ENCODE measurements around the gene KIF2C. TPM values are rescaled to one million over a fixed set of nuclear protein-coding genes. Genes with fewer than 3 reads are reported as not detected.

Gene KIF2C
- total RNA-seq, 2 donors from 2014 or later, result 42.0 to 72.7 TPM

- Histone ChIP-seq H3K9ac (ENCODE audit: extremely low read depth, low read length, poor library complexity, severe bottlenecking) (peak overlapping the region; percentile 98), H3K4me1 (ENCODE audit: control insufficient read depth, insufficient read depth, low read length) (no peaks in the 10 kb centered on the region), H3K9me3 (ENCODE audit: control insufficient read depth, low read length) (no peaks in the 10 kb centered on the region), H3K27ac (ENCODE audit: low read depth, low read length) (peak overlapping the region; percentile 94), H3K36me3 (ENCODE audit: control insufficient read depth, insufficient read depth, low read length) (peaks cover 38% of the 10 kb centered on the region), H3K4me3 (ENCODE audit: low read length) (peak overlapping the region; percentile 98), H3K27me3 (ENCODE audit: control insufficient read depth, insufficient read depth, low read length, poor library complexity, severe bottlenecking) (no peaks in the 10 kb centered on the region)
- TF ChIP-seq, protein P1, sequence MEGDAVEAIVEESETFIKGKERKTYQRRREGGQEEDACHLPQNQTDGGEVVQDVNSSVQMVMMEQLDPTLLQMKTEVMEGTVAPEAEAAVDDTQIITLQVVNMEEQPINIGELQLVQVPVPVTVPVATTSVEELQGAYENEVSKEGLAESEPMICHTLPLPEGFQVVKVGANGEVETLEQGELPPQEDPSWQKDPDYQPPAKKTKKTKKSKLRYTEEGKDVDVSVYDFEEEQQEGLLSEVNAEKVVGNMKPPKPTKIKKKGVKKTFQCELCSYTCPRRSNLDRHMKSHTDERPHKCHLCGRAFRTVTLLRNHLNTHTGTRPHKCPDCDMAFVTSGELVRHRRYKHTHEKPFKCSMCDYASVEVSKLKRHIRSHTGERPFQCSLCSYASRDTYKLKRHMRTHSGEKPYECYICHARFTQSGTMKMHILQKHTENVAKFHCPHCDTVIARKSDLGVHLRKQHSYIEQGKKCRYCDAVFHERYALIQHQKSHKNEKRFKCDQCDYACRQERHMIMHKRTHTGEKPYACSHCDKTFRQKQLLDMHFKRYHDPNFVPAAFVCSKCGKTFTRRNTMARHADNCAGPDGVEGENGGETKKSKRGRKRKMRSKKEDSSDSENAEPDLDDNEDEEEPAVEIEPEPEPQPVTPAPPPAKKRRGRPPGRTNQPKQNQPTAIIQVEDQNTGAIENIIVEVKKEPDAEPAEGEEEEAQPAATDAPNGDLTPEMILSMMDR (conservative IDR thresholded peaks at IDR 0.05), result no peak
- H3K4me3 Mint-ChIP-seq, result peak overlapping the region; percentile 87
- no peak for DNase-seq
- no peaks in the 10 kb centered on the region for H3K9me3 Mint-ChIP-seq
- peak overlapping the region; percentile 94 for H3K27ac Mint-ChIP-seq
- H3K27me3 Mint-ChIP-seq (ENCODE audit: insufficient read depth), result no peaks in the 10 kb centered on the region
- 3 to 8% methylated on average over 15 to 36 of the region's 36 CpGs for WGBS, 2 experiments (ENCODE audit: insufficient coverage in 1 of 2, insufficient read length in 1 of 2)
- peaks cover 17% of the 10 kb centered on the region for H3K4me1 Mint-ChIP-seq
- H3K36me3 Mint-ChIP-seq (ENCODE audit: low read depth), result peaks cover 49% of the 10 kb centered on the region
These were observed 36.5 kb downstream of the KIF2C start for GRCh38 chr1:44775930-44776729.

DNA sequence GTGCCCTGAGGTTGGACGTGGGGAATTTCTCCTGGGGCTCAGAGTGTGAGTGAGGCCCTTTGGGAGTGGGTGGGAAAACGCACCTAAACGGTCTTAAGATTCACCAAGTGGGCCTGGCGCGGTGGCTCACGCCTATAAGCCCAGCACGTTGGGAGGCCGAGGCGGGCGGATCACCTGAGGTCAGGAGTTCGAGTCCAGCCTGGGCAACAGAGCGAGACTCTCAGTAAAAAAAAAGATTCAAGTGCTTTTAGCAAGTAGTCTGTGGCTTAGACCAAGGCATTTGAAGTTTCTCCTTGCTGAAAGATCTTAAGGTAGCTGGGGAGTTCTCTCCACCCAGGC is 37.1 kb downstream of the KIF2C start:
- no peaks in the 10 kb centered on the region for H3K27me3 Mint-ChIP-seq (ENCODE audit: insufficient read depth)
- H3K4me3 Mint-ChIP-seq, result peak overlapping the region; percentile 87
- DNase-seq, result no peak
- H3K27ac Mint-ChIP-seq, result peak overlapping the region; percentile 94
- H3K9me3 Mint-ChIP-seq, result no peaks in the 10 kb centered on the region
- H3K36me3 Mint-ChIP-seq (ENCODE audit: low read depth), result peaks cover 55% of the 10 kb centered on the region
- H3K4me1 Mint-ChIP-seq, result peaks cover 17% of the 10 kb centered on the region
- Histone ChIP-seq H3K27me3 (ENCODE audit: control insufficient read depth, insufficient read depth, low read length, poor library complexity, severe bottlenecking) (no peaks in the 10 kb centered on the region), H3K9me3 (ENCODE audit: control insufficient read depth, low read length) (no peaks in the 10 kb centered on the region), H3K9ac (ENCODE audit: extremely low read depth, low read length, poor library complexity, severe bottlenecking) (peak overlapping the region; percentile 98), H3K4me3 (ENCODE audit: low read length) (peak overlapping the region; percentile 98), H3K4me1 (ENCODE audit: control insufficient read depth, insufficient read depth, low read length) (no peaks in the 10 kb centered on the region), H3K27ac (ENCODE audit: low read depth, low read length) (no peak overlapping the region), H3K36me3 (ENCODE audit: control insufficient read depth, insufficient read depth, low read length) (peaks cover 38% of the 10 kb centered on the region)
- TF ChIP-seq, protein P1 (conservative IDR thresholded peaks at IDR 0.05), result no peak
- 43 to 56% methylated on average over 9 to 12 of the region's 12 CpGs for WGBS, 2 experiments (ENCODE audit: insufficient coverage in 1 of 2, insufficient read length in 1 of 2)

DNA sequence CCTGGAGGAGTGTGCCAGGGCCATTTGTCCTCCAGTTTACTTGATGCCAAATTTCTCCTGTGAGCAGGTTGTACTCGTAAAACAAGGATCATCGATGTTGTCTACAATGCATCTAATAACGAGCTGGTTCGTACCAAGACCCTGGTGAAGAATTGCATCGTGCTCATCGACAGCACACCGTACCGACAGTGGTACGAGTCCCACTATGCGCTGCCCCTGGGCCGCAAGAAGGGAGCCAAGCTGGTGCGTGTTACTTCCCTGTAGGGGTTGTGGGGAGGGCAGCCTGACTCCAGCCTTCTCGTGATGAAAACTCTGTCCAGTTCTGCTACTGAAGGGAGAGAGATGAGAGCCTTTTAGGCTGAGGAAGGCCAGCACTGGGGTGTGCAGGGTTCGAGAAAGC is 37.9 kb downstream of the KIF2C start:
- H3K4me3 ChIP-seq (ENCODE audit: low read length), result peak overlapping the region; percentile 98

More for the DNA sequence above, 37.9 kb downstream of the KIF2C start:
- Histone ChIP-seq H3K4me1 (ENCODE audit: control insufficient read depth, insufficient read depth, low read length) (no peaks in the 10 kb centered on the region), H3K36me3 (ENCODE audit: control insufficient read depth, insufficient read depth, low read length) (peaks cover 38% of the 10 kb centered on the region), H3K9ac (ENCODE audit: extremely low read depth, low read length, poor library complexity, severe bottlenecking) (peak overlapping the region; percentile 98), H3K9me3 (ENCODE audit: control insufficient read depth, low read length) (no peaks in the 10 kb centered on the region), H3K27ac (ENCODE audit: low read depth, low read length) (no peak overlapping the region), H3K27me3 (ENCODE audit: control insufficient read depth, insufficient read depth, low read length, poor library complexity, severe bottlenecking) (no peaks in the 10 kb centered on the region)
- H3K27ac Mint-ChIP-seq, result peak overlapping the region; percentile 73
- peaks cover 17% of the 10 kb centered on the region for H3K4me1 Mint-ChIP-seq
- 94 to 97% methylated on average over 12 to 14 of the region's 14 CpGs for WGBS, 2 experiments (ENCODE audit: insufficient coverage in 1 of 2, insufficient read length in 1 of 2)
- H3K36me3 Mint-ChIP-seq (ENCODE audit: low read depth), result peaks cover 57% of the 10 kb centered on the region
- no peaks in the 10 kb centered on the region for H3K9me3 Mint-ChIP-seq
- no peak for DNase-seq
- peak overlapping the region; percentile 87 for H3K4me3 Mint-ChIP-seq
- no peaks in the 10 kb centered on the region for H3K27me3 Mint-ChIP-seq (ENCODE audit: insufficient read depth)
- TF ChIP-seq, protein P1 (conservative IDR thresholded peaks at IDR 0.05), result no peak

Measured in endodermal cell (in vitro differentiated cells).